Vagina (tissue), 2 donors: Measurements from ENCODE around the gene FAM118B. TPM values are rescaled to one million over a fixed set of nuclear protein-coding genes. Genes with fewer than 3 reads are reported as not detected.

Experiments used
- DNase-seq, 2 donors: peaks; one replicate each; pipeline ENCODE4 v3.0.0-alpha.2; 2017; ENCODE audit errors: extremely low spot score in 2 of 2
- H3K27ac ChIP-seq: fragments of 200-600 bp; sonication (generic); one replicate; pipeline ENCODE4 v1.5.1; 2019
- H3K27me3 ChIP-seq: fragments of 200-600 bp; sonication (generic); one replicate; pipeline ENCODE4 v1.5.1; 2019
- H3K36me3 ChIP-seq, 2 donors: fragments of 200-600 bp; sonication (generic); one replicate each; pipeline ENCODE4 v1.5.1; 2017 to 2019
- H3K4me1 ChIP-seq: fragments of 200-600 bp; sonication (generic); one replicate; pipeline ENCODE4 v1.5.1; 2019
- H3K4me3 ChIP-seq, 2 donors: fragments of 200-600 bp; sonication (generic); 1 replicate in 1 of 2; 2 replicates in 1 of 2; pipeline ENCODE4 v1.5.1; 2016 to 2019
- H3K9me3 ChIP-seq: fragments of 200-600 bp; sonication (generic); one replicate; pipeline ENCODE4 v1.5.1; 2019
- POLR2A ChIP-seq, 2 donors: fragments of 450-650 bp; IDR thresholded peaks; one replicate each; pipeline ENCODE4 v1.6.1; 2017; ENCODE audit warnings: antibody characterized with exemption in 2 of 2, mild to moderate bottlenecking in 2 of 2, moderate library complexity in 2 of 2
- POLR2AphosphoS5 ChIP-seq, 2 donors: sonication (generic); formaldehyde crosslinking; IDR thresholded peaks; one replicate each; pipeline ENCODE4 v1.9.0; 2017; ENCODE audit warnings: antibody characterized with exemption in 2 of 2, mild to moderate bottlenecking in 2 of 2, low read depth in 1 of 2; ENCODE audit not compliant: insufficient read depth in 1 of 2
- intact Hi-C: fragments of 100-400 bp; cut with DNase I; formaldehyde crosslinking; loops from one replicate; pipeline ENCODE4 v1.15.1; 2023
- total RNA-seq: library from RNA; depleted of rRNA; stranded (reverse); fragments of >200 nt; gene quantifications from one replicate; pipeline ENCODE4 v1.2.3, GENCODE V29; 2016
- TF ChIP-seq, protein P1 (sequence below), 3 experiments: fragments of 450-650 bp in 2 of 3; fragments of 200-600 bp in 1 of 3; sonication (generic) in 1 of 3; IDR thresholded peaks; one replicate each; pipeline ENCODE4 v1.5.1; 2017 to 2019; ENCODE audit warnings: antibody characterized with exemption in 3 of 3, mild to moderate bottlenecking in 2 of 3, moderate library complexity in 2 of 3

The FAM118B gene
- total RNA-seq, 1 donor from 2014 or later, result 14.7 TPM

- intact Hi-C loops, result loop anchor here (1.0 kb wide), 1 partner anchor 21 kb away; no protein-coding TSS in a partner anchor
- DNase-seq, result no peak
- H3K36me3 ChIP-seq, result no peaks in the 10 kb centered on the region
- H3K27me3 ChIP-seq, result no peaks in the 10 kb centered on the region
- H3K9me3 ChIP-seq, result no peaks in the 10 kb centered on the region
- H3K4me1 ChIP-seq, result no peaks in the 10 kb centered on the region
- TF ChIP-seq POLR2AphosphoS5 (IDR thresholded peaks at IDR 0.05; ENCODE audit: insufficient read depth in 1 of 2, low read depth in 1 of 2) (no peak), POLR2A (IDR thresholded peaks at IDR 0.05) (no peak)
- TF ChIP-seq, protein P1, sequence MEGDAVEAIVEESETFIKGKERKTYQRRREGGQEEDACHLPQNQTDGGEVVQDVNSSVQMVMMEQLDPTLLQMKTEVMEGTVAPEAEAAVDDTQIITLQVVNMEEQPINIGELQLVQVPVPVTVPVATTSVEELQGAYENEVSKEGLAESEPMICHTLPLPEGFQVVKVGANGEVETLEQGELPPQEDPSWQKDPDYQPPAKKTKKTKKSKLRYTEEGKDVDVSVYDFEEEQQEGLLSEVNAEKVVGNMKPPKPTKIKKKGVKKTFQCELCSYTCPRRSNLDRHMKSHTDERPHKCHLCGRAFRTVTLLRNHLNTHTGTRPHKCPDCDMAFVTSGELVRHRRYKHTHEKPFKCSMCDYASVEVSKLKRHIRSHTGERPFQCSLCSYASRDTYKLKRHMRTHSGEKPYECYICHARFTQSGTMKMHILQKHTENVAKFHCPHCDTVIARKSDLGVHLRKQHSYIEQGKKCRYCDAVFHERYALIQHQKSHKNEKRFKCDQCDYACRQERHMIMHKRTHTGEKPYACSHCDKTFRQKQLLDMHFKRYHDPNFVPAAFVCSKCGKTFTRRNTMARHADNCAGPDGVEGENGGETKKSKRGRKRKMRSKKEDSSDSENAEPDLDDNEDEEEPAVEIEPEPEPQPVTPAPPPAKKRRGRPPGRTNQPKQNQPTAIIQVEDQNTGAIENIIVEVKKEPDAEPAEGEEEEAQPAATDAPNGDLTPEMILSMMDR (IDR thresholded peaks at IDR 0.05), result no peak
- H3K27ac ChIP-seq, result no peak overlapping the region
- no peak overlapping the region for H3K4me3 ChIP-seq
These were observed 25.4 kb upstream of the FAM118B start for GRCh38 chr11:126186025-126186698.

DNA sequence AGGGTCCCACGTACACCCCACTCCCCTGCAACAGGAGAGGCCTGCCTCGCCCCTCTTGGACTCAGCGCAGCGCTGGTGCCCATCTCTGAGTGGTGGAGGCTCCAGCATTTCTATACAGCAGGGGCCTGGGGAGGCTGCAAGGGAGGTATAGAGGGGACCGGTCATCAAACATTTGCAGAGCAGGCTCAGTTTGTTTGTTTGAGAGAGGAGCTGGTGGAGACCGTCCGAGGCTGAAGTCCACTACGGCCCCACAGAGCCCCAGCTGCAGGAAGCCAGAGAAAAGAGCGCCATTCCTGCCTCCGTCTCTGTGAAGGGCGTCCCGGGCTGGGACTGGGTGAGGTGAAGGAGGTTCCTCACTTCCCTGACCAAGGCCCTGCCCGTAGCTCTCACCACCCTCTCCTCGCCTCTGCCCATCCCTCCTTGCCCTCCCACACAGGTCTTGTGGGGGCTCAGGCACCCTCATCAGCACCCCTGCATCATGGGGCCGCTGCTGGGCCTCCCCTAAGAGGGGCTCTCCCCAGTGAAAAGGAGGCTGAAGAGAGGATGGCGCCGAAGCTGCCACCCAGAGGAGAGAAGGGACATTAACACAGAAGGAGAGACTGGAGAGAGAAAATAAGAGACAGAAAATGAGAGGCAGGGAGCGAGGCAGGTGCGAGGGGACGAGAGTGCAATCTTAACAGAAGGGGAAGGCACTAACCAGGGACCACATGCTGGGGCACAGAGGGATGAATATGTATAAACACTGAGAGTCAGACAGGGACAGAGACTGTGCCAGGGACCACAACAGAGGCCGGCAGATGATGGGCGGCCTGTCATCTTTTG is 24.7 kb upstream of the FAM118B start:
- Histone ChIP-seq H3K27ac (no peak overlapping the region), H3K36me3 (no peaks in the 10 kb centered on the region), H3K4me3 (no peak overlapping the region), H3K9me3 (no peaks in the 10 kb centered on the region), H3K27me3 (no peaks in the 10 kb centered on the region), H3K4me1 (no peaks in the 10 kb centered on the region)
- intact Hi-C loops, result loop anchor here (1.0 kb wide), 1 partner anchor 20 kb away; no protein-coding TSS in a partner anchor
- no peak for DNase-seq
- TF ChIP-seq, protein P1 (IDR thresholded peaks at IDR 0.05), result no peak
- TF ChIP-seq POLR2A (IDR thresholded peaks at IDR 0.05), result no peak
- TF ChIP-seq POLR2AphosphoS5 (IDR thresholded peaks at IDR 0.05; ENCODE audit: insufficient read depth in 1 of 2, low read depth in 1 of 2), result no peak

DNA sequence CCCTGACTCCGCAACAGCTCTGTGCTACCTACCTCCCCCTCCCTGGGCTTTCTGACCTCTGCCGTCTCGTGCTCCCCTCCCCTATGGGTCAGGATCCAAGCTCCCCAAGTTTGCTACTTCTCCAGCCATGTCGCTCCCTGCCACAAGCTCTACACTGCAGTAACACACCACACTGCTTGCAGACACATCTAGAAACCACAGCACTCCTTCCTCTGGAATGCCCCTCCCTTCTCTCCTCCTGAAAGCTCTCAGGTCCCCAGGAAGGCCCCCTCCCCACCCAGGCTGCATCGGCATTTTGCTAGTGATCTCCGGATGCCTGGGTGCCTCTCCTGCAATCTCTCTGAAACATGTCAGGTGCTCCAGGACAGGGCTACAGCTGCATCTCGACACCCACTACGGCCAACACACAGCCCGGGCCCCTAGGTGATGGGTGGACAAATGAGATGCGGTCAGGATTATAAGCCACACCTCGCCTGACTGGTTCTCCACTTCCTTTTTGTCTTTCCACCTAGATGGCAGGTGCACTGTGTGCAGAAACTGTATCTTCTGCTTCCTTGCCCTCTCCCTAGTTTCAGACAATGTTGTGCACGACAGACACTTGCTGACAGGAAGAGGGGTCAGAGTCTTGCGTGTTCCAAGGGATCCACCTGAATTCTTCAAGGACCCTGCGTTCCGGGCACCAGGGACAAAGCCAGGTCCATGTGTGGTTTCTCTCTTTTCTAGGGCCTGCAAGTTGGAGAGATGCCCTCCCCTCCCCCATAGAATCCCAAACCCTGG is 23.1 kb upstream of the FAM118B start:
- H3K9me3 ChIP-seq, result no peaks in the 10 kb centered on the region
- intact Hi-C loops, result no loop called here
- TF ChIP-seq POLR2A (IDR thresholded peaks at IDR 0.05), result no peak
- TF ChIP-seq POLR2AphosphoS5 (IDR thresholded peaks at IDR 0.05; ENCODE audit: insufficient read depth in 1 of 2, low read depth in 1 of 2), result no peak
- TF ChIP-seq, protein P1 (IDR thresholded peaks at IDR 0.05), result no peak

DNA sequence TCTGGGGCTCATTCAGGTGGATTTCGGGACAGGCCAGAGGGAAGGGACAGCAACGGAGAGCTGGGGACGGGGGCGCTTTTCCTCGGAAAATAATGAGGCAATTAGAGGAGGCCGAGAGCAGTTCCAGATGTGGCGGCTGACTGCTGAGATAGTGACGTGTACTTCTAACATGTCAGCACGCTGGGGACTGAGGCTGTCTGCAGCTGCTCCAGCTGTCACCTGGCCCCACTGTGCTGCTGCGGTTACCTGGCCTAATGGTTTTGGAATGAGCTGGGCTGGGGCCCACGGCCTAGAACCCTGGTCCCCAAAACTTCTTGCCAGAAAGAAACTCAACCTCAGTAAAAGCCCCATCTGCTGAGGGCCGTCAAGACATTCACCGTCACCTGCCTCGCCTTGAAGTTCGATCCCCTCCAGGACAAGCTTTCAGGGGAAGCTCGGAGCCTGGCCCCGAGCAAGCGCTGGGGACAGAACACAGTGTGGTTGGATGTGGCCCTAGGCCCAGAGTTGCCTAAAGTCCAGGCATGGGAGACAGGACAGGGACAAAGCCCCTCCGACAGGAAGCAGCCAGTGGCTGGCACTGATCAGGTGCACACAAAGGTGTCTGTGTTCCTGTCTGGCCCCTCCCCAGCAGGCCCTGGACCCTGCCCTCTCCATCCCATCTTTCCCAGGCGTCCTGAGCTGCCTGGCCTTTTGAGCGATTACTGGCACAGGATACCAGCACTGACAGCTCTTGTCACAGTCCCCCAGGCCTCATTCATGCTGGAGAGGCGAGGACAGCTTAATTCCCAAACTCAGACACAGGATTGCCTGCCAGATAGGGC is 22.3 kb upstream of the FAM118B start:
- no peak for DNase-seq
- no peak overlapping the region for H3K4me3 ChIP-seq
- H3K27me3 ChIP-seq, result no peaks in the 10 kb centered on the region
- H3K27ac ChIP-seq, result no peak overlapping the region
- H3K4me1 ChIP-seq, result no peaks in the 10 kb centered on the region
- TF ChIP-seq POLR2AphosphoS5 (IDR thresholded peaks at IDR 0.05; ENCODE audit: insufficient read depth in 1 of 2, low read depth in 1 of 2) (no peak), POLR2A (IDR thresholded peaks at IDR 0.05) (no peak)
- TF ChIP-seq, protein P1 (IDR thresholded peaks at IDR 0.05), result no peak
- intact Hi-C loops, result no loop called here
- no peaks in the 10 kb centered on the region for H3K9me3 ChIP-seq
- peaks cover 0 to 4% of the 10 kb centered on the region in 2 donors for H3K36me3 ChIP-seq

More for the DNA sequence above, 23.1 kb upstream of the FAM118B start:
- peaks cover 0 to 4% of the 10 kb centered on the region in 2 donors for H3K36me3 ChIP-seq
- no peak overlapping the region for H3K4me3 ChIP-seq
- H3K27ac ChIP-seq, result no peak overlapping the region
- DNase-seq, result no peak
- H3K27me3 ChIP-seq, result no peaks in the 10 kb centered on the region
- H3K4me1 ChIP-seq, result no peaks in the 10 kb centered on the region
